HepG2 (cell line): ENCODE measurements around the gene CLCN2. TPM values are rescaled to one million over a fixed set of nuclear protein-coding genes. Genes with fewer than 3 reads are reported as not detected.

Experiments
- ARID4A ChIP-seq: sonication (generic); formaldehyde crosslinking; IDR thresholded peaks from 2 replicates; pipeline ENCODE4 v1.5.0; 2020; ENCODE audit warnings: mild to moderate bottlenecking, missing genetic modification reagents, borderline replicate concordance
- PRDM15 ChIP-seq: sonication (generic); formaldehyde crosslinking; IDR thresholded peaks from 2 replicates; pipeline ENCODE4 v1.4.0; 2020; ENCODE audit warnings: missing genetic modification reagents
- RARG ChIP-seq: sonication (generic); formaldehyde crosslinking; IDR thresholded peaks from 2 replicates; pipeline ENCODE4 v1.4.0; 2020; ENCODE audit warnings: low read depth, mild to moderate bottlenecking, missing genetic modification reagents
- SNAPC2 ChIP-seq: sonication (generic); formaldehyde crosslinking; IDR thresholded peaks from 2 replicates; pipeline ENCODE4 v1.8.1; 2022; ENCODE audit warnings: mild to moderate bottlenecking, missing genetic modification reagents
- SNAPC4 ChIP-seq: sonication (generic); formaldehyde crosslinking; IDR thresholded peaks from 2 replicates; pipeline ENCODE4 v1.4.0; 2020; ENCODE audit warnings: mild to moderate bottlenecking, missing genetic modification reagents
- ZNF615 ChIP-seq: sonication (generic); formaldehyde crosslinking; IDR thresholded peaks from 2 replicates; pipeline ENCODE4 v1.5.0; 2020; ENCODE audit warnings: mild to moderate bottlenecking, missing genetic modification reagents, borderline replicate concordance
- ZNF619 ChIP-seq: sonication (generic); formaldehyde crosslinking; IDR thresholded peaks from 2 replicates; pipeline ENCODE4 v1.4.0; 2020; ENCODE audit warnings: mild to moderate bottlenecking, missing genetic modification reagents
- ZNF747 ChIP-seq: sonication (generic); formaldehyde crosslinking; IDR thresholded peaks from 2 replicates; pipeline ENCODE4 v1.8.1; 2023; ENCODE audit warnings: missing genetic modification reagents, mild to moderate bottlenecking, borderline replicate concordance
- polyA plus RNA-seq, 8 experiments: library from polyadenylated mRNA; depleted of rRNA in 3 of 8; stranded (reverse) in 7 of 8; unstranded in 1 of 8; fragments of >200 nt; fragmentation: Illumina TruSeq in 4 of 8; extraction: Trizol in 4 of 8; gene quantifications; 2 replicates each; pipeline versions ENCODE4 v1.2.1 to v1.2.3, GENCODE V29; 2011 to 2016; ENCODE audit warnings: low read depth in 4 of 8, missing spikeins in 1 of 8, mixed read lengths in 1 of 8; ENCODE audit not compliant: insufficient read depth in 1 of 8
- total RNA-seq, 5 experiments: library from RNA; depleted of rRNA; stranded (reverse); fragments of >200 nt; fragmentation: Illumina TruSeq; extraction: Trizol; gene quantifications; 2 replicates each; pipeline ENCODE4 v1.2.3, GENCODE V29; 2016; ENCODE audit warnings: low read depth in 1 of 5

Gene CLCN2
- total and polyA plus RNA-seq, 2 of the 13 experiments (the other 11 are each of a cell fraction or from before 2014, with no cell fraction given), result 11.4 to 13.5 TPM

GRCh38 chr3:184306341-184306972 lies 54.9 kb downstream of the CLCN2 start (continued):
- TF ChIP-seq SNAPC4, result no peak
- no peak for TF ChIP-seq SNAPC2 (CRISPR knock-in tag)
- no peak for TF ChIP-seq ARID4A
- TF ChIP-seq ZNF619 (CRISPR knock-in tag), result no peak
- TF ChIP-seq PRDM15, result no peak
- no peak for TF ChIP-seq ZNF747 (CRISPR knock-in tag)
- no peak for TF ChIP-seq ZNF615 (CRISPR knock-in tag)
- no peak for TF ChIP-seq RARG (CRISPR knock-in tag)
